Measurements from ENCODE around the gene TMEM106C. TPM values are rescaled to one million over a fixed set of nuclear protein-coding genes. Genes with fewer than 3 reads are reported as not detected.

Gene TMEM106C
- total and polyA plus RNA-seq, 2 of the 13 experiments (the other 11 are each of a cell fraction or from before 2014, with no cell fraction given): 132 to 192 TPM

- Histone ChIP-seq H4K20me1 (ENCODE audit: insufficient read depth, low read length) (no peaks in the 10 kb centered on the region), H3K4me1 (ENCODE audit: insufficient read depth, low read length) (peaks cover 13% of the 10 kb centered on the region), H3K9me3 (ENCODE audit: low read length) (no peaks in the 10 kb centered on the region), H2AFZ (ENCODE audit: low read length) (no peak overlapping the region), H3K36me3 (replicated peaks in 1 of 2; ENCODE audit: control insufficient read depth in 1 of 2, insufficient read depth in 2 of 2, low read length in 2 of 2) (no peaks in the 10 kb centered on the region), H3K79me2 (ENCODE audit: insufficient read depth, low read length) (no peaks in the 10 kb centered on the region), H3K4me3 (replicated peaks in 1 of 3; ENCODE audit: insufficient read depth in 1 of 3, low read depth in 2 of 3, low read length in 3 of 3) (no peak overlapping the region), H3K9ac (ENCODE audit: insufficient read depth, low read depth, low read length) (no peak overlapping the region), H3K27me3 (ENCODE audit: control insufficient read depth in 1 of 2, insufficient read depth in 2 of 2, low read length in 2 of 2) (0 out of 5 replicates have a peak, but pooled peaks cover 0 to 4% of the 10 kb centered on the region in 2 experiments), H3K4me2 (ENCODE audit: low read depth, low read length) (no peak overlapping the region), H3K27ac (ENCODE audit: extremely low read length, insufficient read depth, low read length) (no peak overlapping the region)
- ATAC-seq (peak; percentile 42), FAIRE-seq (no peak), DNase-seq (ENCODE audit: low spot score) (no peak)
- intact Hi-C loops (cut with micrococcal nuclease; ENCODE audit: unreplicated experiment): no loop called here
- in situ Hi-C loops (cut with HindIII; ENCODE audit: extremely low pct_ligation_motif_present, low pct_unique_long_range_greater_than_20kb): no loop called here
- no peak for TF ChIP-seq TBX2 (CRISPR knock-in tag; IDR thresholded peaks at IDR 0.05; ENCODE audit: borderline replicate concordance)
- TF ChIP-seq STAG1 (CRISPR knock-in tag; IDR thresholded peaks at IDR 0.05): 0 out of 2 replicates have a peak, but pooled peaks have one; percentile 6
- TF ChIP-seq XBP1 (CRISPR knock-in tag; IDR thresholded peaks at IDR 0.05): no peak
- POLR2A ChIA-PET: no interaction called here
- BruUV-seq (replicated peaks): no TSS peak
- CTCF ChIA-PET (ENCODE audit: low intra/inter-chr PET ratio, low total read pairs): no interaction called here
- WGBS (ENCODE audit: low lambda C conversion rate): 81% methylated on average over 4 of the region's 5 CpGs
Observed at GRCh38 chr12:47979166-47979565, 15.8 kb downstream of the TMEM106C start.

- TF ChIP-seq KDM3A (CRISPR knock-in tag; IDR thresholded peaks at IDR 0.05; ENCODE audit: low read depth) (no peak), AGO2 (optimal IDR thresholded peaks at IDR 0.05; ENCODE audit: low read depth, low read length) (peak; percentile 48), ZNF773 (CRISPR knock-in tag; IDR thresholded peaks at IDR 0.05; ENCODE audit: borderline replicate concordance) (no peak)
- Histone ChIP-seq H4K20me1 (ENCODE audit: insufficient read depth, low read length) (no peaks in the 10 kb centered on the region), H3K9ac (ENCODE audit: insufficient read depth, low read depth, low read length) (no peak overlapping the region), H3K4me2 (ENCODE audit: low read depth, low read length) (no peak overlapping the region), H3K79me2 (ENCODE audit: insufficient read depth, low read length) (no peaks in the 10 kb centered on the region), H2AFZ (ENCODE audit: low read length) (no peak overlapping the region), H3K4me3 (replicated peaks in 1 of 3; ENCODE audit: insufficient read depth in 1 of 3, low read depth in 2 of 3, low read length in 3 of 3) (no peak overlapping the region), H3K4me1 (ENCODE audit: insufficient read depth, low read length) (peaks cover 13% of the 10 kb centered on the region), H3K27ac (ENCODE audit: extremely low read length, insufficient read depth, low read length) (no peak overlapping the region), H3K27me3 (ENCODE audit: control insufficient read depth in 1 of 2, insufficient read depth in 2 of 2, low read length in 2 of 2) (0 out of 5 replicates have a peak, but pooled peaks cover 0 to 4% of the 10 kb centered on the region in 2 experiments), H3K9me3 (ENCODE audit: low read length) (no peaks in the 10 kb centered on the region), H3K36me3 (replicated peaks in 1 of 2; ENCODE audit: control insufficient read depth in 1 of 2, insufficient read depth in 2 of 2, low read length in 2 of 2) (no peaks in the 10 kb centered on the region)
- in situ Hi-C loops (cut with HindIII; ENCODE audit: extremely low pct_ligation_motif_present, low pct_unique_long_range_greater_than_20kb): no loop called here
- ATAC-seq (no peak), DNase-seq (ENCODE audit: low spot score) (no peak), FAIRE-seq (no peak)
- no TSS peak for BruUV-seq (replicated peaks)
- 57% methylated on average over 2 of the region's 11 CpGs for WGBS (ENCODE audit: low lambda C conversion rate)
- ChIA-PET POLR2A (no interaction called here), CTCF (ENCODE audit: low intra/inter-chr PET ratio, low total read pairs) (no interaction called here)
- intact Hi-C loops (cut with micrococcal nuclease; ENCODE audit: unreplicated experiment): no loop called here
Observed at GRCh38 chr12:47979686-47980085, 16.3 kb downstream of the TMEM106C start.

All from HepG2 (cell line).